Heart right ventricle (tissue), 16 donors: ENCODE measurements around the gene PGK1. TPM values are rescaled to one million over a fixed set of nuclear protein-coding genes. Genes with fewer than 3 reads are reported as not detected.
"Not testable (repeated sequence)": the region's sequence is repeated elsewhere in the genome, so short reads cannot be mapped to it uniquely, and the experiment has no call there.

ENCODE experiments used
- ATAC-seq, 8 donors: fragments of 200-7000 bp; cut with Tn5 transposase; one replicate each; pipeline ENCODE4 v1.9.1; 2020; ENCODE audit warnings: mild to moderate bottlenecking in 8 of 8, moderate library complexity in 8 of 8, moderate number of reproducible peaks in 1 of 8
- DNase-seq, 2 donors: peaks; one replicate each; pipeline ENCODE4 v3.0.0-alpha.2; 2020
- H3K27ac ChIP-seq, 10 donors: fragments of 200-600 bp; sonication (generic) in 2 of 10; one replicate each; pipeline versions ENCODE4 v1.5.0 to v1.8.0; 2020 to 2022; ENCODE audit warnings: mild to moderate bottlenecking in 3 of 10
- H3K27me3 ChIP-seq, 7 donors: fragments of 200-600 bp; one replicate each; pipeline ENCODE4 v1.8.0; 2021 to 2022; ENCODE audit warnings: mild to moderate bottlenecking in 2 of 7
- H3K36me3 ChIP-seq, 9 donors: fragments of 200-600 bp; sonication (generic) in 1 of 9; one replicate each; pipeline versions ENCODE4 v1.5.0 to v1.8.0; 2020 to 2022; ENCODE audit warnings: mild to moderate bottlenecking in 2 of 9
- H3K4me1 ChIP-seq, 9 donors: fragments of 200-600 bp; sonication (generic) in 1 of 9; one replicate each; pipeline versions ENCODE4 v1.5.0 to v1.8.0; 2020 to 2022; ENCODE audit warnings: mild to moderate bottlenecking in 4 of 9
- H3K4me3 ChIP-seq, 10 donors: fragments of 200-600 bp; sonication (generic) in 2 of 10; one replicate each; pipeline versions ENCODE4 v1.5.0 to v1.8.0; 2020 to 2022; ENCODE audit warnings: mild to moderate bottlenecking in 7 of 10, moderate library complexity in 2 of 10
- H3K9me3 ChIP-seq, 11 donors: fragments of 200-600 bp in 10 of 11; sonication (generic) in 2 of 11; one replicate each; pipeline versions ENCODE4 v1.5.0 to v1.8.0; 2013 to 2022; ENCODE audit warnings: mild to moderate bottlenecking in 2 of 11, control low read depth in 1 of 11, moderate library complexity in 1 of 11
- CTCF ChIP-seq, 9 donors: fragments of 200-600 bp; sonication (generic) in 2 of 9; IDR thresholded peaks; one replicate each; pipeline versions ENCODE4 v1.5.0 to v1.8.0; 2021 to 2022; ENCODE audit warnings: antibody characterized with exemption in 9 of 9, mild to moderate bottlenecking in 5 of 9, moderate library complexity in 1 of 9
- WGBS, 2 donors: extraction: QIAGEN DNeasy Blood & Tissue Kit; methylation state at CpG; one replicate each; pipeline ENCODE4 v1.1.7; 2013; ENCODE audit warnings: inconsistent platforms in 1 of 2; 5-methylcytosine and 5-hydroxymethylcytosine counted together
- intact Hi-C, 10 donors: fragments of 100-400 bp; cut with DNase I; formaldehyde crosslinking; loops; one replicate each; pipeline versions ENCODE4 v1.11.1 to v1.14.2; 2022
- polyA plus RNA-seq, 2 donors: library from polyadenylated mRNA; stranded (reverse); fragments of 200-250 nt; gene quantifications; one replicate each; pipeline ENCODE4 v1.2.3, GENCODE V29; 2013
- total RNA-seq, 10 donors: library from RNA; stranded (reverse); fragmentation: NEBNext Ultra II Directional in 3 of 10; extraction: Animal tissue kit (Norgen Biotek cat#: 25700) in 3 of 10; gene quantifications; one replicate each; pipeline versions ENCODE4 v1.2.1 to v1.2.4, GENCODE V29; 2021 to 2023
- donor health status: Arrhythmogenic right ventricular cardiomyopathy.
- donor health status: ischemic (EF 13 %, LVEDD 7.1; RV severe dilation, severe dysfunction).
- donor health status: healthy with polysubstance abuse.
- donor health status: DM: no; HTN: yes; CAD: no.
- donor health status: DM: no; HTN: no; CAD: no.
- donor health status: ischemic (EF 25% LVEDD 6.9; RV normal size, moderate dysfunction).
- donor health status: ischemic (EF 25% LVEDD 5.7; RV mildly dilated, moderate dysfunction).
- donor health status: healthy.
- donor health status: DM: yes; HTN: yes; CAD: no.
- donor health status: Ischemic cardiomyopathy.
- donor health status: ischemic (EF 35%, LVEDD 5.7; RV mildly dilated, moderate dysfunction).
- donor health status: nonischemic (EF 11% LVEDD 7.7; RV severe dilation, severe dysfunction).
- donor health status: DM: yes; HTN: yes; CAD: no.
- donor health status: PGD.
- donor health status: ischemic (EF 29% LVEDD 5.4; RV normal size, mild dysfunction).
- donor health status: nonischemic (EF 23%, LVEDD 6.1; RV moderate dilation, normal function).

The PGK1 gene
- total and polyA plus RNA-seq, 12 donors: 46.6 to 824 (median 442) TPM

GRCh38 chrX:78075787-78076389 is 28.2 kb upstream of the PGK1 start:
- ATAC-seq (no peak), DNase-seq (no peak)
- WGBS, 2 donors: 93 to 94% methylated on average over 5 of the region's 5 CpGs
- TF ChIP-seq CTCF (IDR thresholded peaks at IDR 0.05): no peak
- Histone ChIP-seq H3K27ac (no peak overlapping the region), H3K36me3 (no peaks in the 10 kb centered on the region), H3K27me3 (no peaks in the 10 kb centered on the region), H3K4me3 (no peak overlapping the region), H3K4me1 (no peaks in the 10 kb centered on the region), H3K9me3 (peaks cover 0 to 14% (median 5%) of the 10 kb centered on the region in 11 donors)
- intact Hi-C loops: no loop called here

GRCh38 chrX:78081413-78081812 is 22.6 kb upstream of the PGK1 start:
- DNase-seq, H3K27me3 ChIP-seq, intact Hi-C loops, H3K4me3 ChIP-seq, ATAC-seq, H3K9me3 ChIP-seq, H3K4me1 ChIP-seq, H3K27ac ChIP-seq, H3K36me3 ChIP-seq: not testable (repeated sequence)
- 93 to 97% methylated on average over 6 of the region's 6 CpGs for WGBS, 2 donors

- intact Hi-C loops: no loop called here
- no peak overlapping the region for H3K27ac ChIP-seq
- DNase-seq: no peak
- H3K36me3 ChIP-seq: no peaks in the 10 kb centered on the region
- WGBS, 2 donors: 17 to 28% methylated on average over 2 of the region's 2 CpGs
- no peaks in the 10 kb centered on the region for H3K4me1 ChIP-seq
- peaks cover 0 to 5% (median 0%) of the 10 kb centered on the region in 11 donors for H3K9me3 ChIP-seq
- peaks cover 0 to 9% (median 0%) of the 10 kb centered on the region in 7 donors for H3K27me3 ChIP-seq
- TF ChIP-seq CTCF (IDR thresholded peaks at IDR 0.05): peak in 5 of 9 donors; percentile 11 to 35 (median 25)
- peak in 1 of 8 donors; percentile 10 for ATAC-seq
- no peak overlapping the region for H3K4me3 ChIP-seq
These were observed 11.8 kb upstream of the PGK1 start for GRCh38 chrX:78092296-78092695.

GRCh38 chrX:78098108-78098507 is 5.9 kb upstream of the PGK1 start:
- H3K27me3 ChIP-seq: peaks cover 0 to 18% (median 0%) of the 10 kb centered on the region in 7 donors
- H3K36me3 ChIP-seq: no peaks in the 10 kb centered on the region
- no peak for ATAC-seq
- no peaks in the 10 kb centered on the region for H3K9me3 ChIP-seq
- DNase-seq: no peak
- no peak overlapping the region for H3K27ac ChIP-seq
- no peak overlapping the region for H3K4me3 ChIP-seq
- peaks cover 0 to under 1% (median 0%) of the 10 kb centered on the region in 9 donors for H3K4me1 ChIP-seq
- no peak for TF ChIP-seq CTCF (IDR thresholded peaks at IDR 0.05)
- intact Hi-C loops: no loop called here

- TF ChIP-seq CTCF (IDR thresholded peaks at IDR 0.05): no peak
- 87 to 90% methylated on average over 1 of the region's 1 CpG for WGBS, 2 donors
- Histone ChIP-seq H3K4me1 (peaks cover 0 to 21% (median 16%) of the 10 kb centered on the region in 9 donors), H3K27me3 (peaks cover 0 to 9% (median 0%) of the 10 kb centered on the region in 7 donors), H3K36me3 (peaks cover 0 to 4% (median 0%) of the 10 kb centered on the region in 9 donors), H3K27ac (no peak overlapping the region), H3K4me3 (no peak overlapping the region), H3K9me3 (peaks cover 0 to 9% (median 0%) of the 10 kb centered on the region in 11 donors)
- no peak for ATAC-seq
- intact Hi-C loops: loop anchor here in 5 of 10 donors (5.0 to 10.0 kb wide), 4 partner anchors 187 to 207 kb away; partner anchors contain the start of genes ATP7A (in 2 of the 5), COX7B (in 1 of the 5) and MAGT1 (in 1 of the 5)
- DNase-seq: no peak
These were observed 2.0 kb upstream of the PGK1 start for GRCh38 chrX:78102091-78102490.
